OCI-LY1 (cell line): ENCODE data around the gene SPATA16.

ENCODE experiments used
- H2AFZ ChIP-seq: fragments of 200-600 bp; sonication (generic), shearing (Covaris generic); 2 replicates; pipeline ENCODE4 v1.6.0; 2014; ENCODE audit warnings: antibody characterized with exemption, mild to moderate bottlenecking, low read length
- H3F3A ChIP-seq: fragments of 200-600 bp; sonication (generic), shearing (Covaris generic); 2 replicates; pipeline ENCODE4 v1.6.0; 2014; ENCODE audit warnings: mild to moderate bottlenecking, antibody characterized with exemption, low read length, moderate library complexity; ENCODE audit not compliant: insufficient read depth
- H3K27ac ChIP-seq: fragments of 200-600 bp; sonication (generic); 2 replicates; pipeline ENCODE4 v1.5.1; 2014; ENCODE audit warnings: low read length, mixed run types, mild to moderate bottlenecking, low read depth; ENCODE audit not compliant: poor library complexity, severe bottlenecking
- H3K27me3 ChIP-seq: fragments of 200-600 bp; sonication (generic); 2 replicates; pipeline ENCODE4 v1.6.0; 2014; ENCODE audit warnings: antibody characterized with exemption, mild to moderate bottlenecking, low read length, moderate library complexity; ENCODE audit not compliant: insufficient read depth
- H3K36me3 ChIP-seq: fragments of 200-600 bp; sonication (generic); 2 replicates; pipeline ENCODE4 v1.6.1; 2014; ENCODE audit warnings: mild to moderate bottlenecking, antibody characterized with exemption, low read length, moderate library complexity, mixed read lengths; ENCODE audit not compliant: insufficient read depth
- H3K4me1 ChIP-seq: fragments of 200-600 bp; sonication (generic); 2 replicates; pipeline ENCODE4 v1.5.1; 2014; ENCODE audit warnings: mild to moderate bottlenecking, low read length, moderate library complexity; ENCODE audit not compliant: insufficient read depth, severe bottlenecking
- H3K4me2 ChIP-seq: fragments of 200-600 bp; sonication (generic), shearing (Covaris generic); 2 replicates; pipeline ENCODE4 v1.6.1; 2014; ENCODE audit warnings: low read length
- H3K4me3 ChIP-seq: fragments of 200-600 bp; sonication (generic); 2 replicates; pipeline ENCODE4 v1.5.1; 2014; ENCODE audit warnings: low read length, low read depth, mild to moderate bottlenecking, mixed read lengths; ENCODE audit not compliant: poor library complexity, severe bottlenecking
- H3K79me2 ChIP-seq: fragments of 200-600 bp; shearing (Covaris generic); 2 replicates; pipeline ENCODE4 v1.6.1; 2016; ENCODE audit warnings: mixed run types, low read length, mixed read lengths; ENCODE audit not compliant: insufficient read depth
- H3K9ac ChIP-seq: fragments of 200-600 bp; sonication (generic), shearing (Covaris generic); 2 replicates; pipeline ENCODE4 v1.6.1; 2014; ENCODE audit warnings: mild to moderate bottlenecking, low read length, mixed read lengths
- H3K9me2 ChIP-seq: fragments of 200-600 bp; sonication (generic), shearing (Covaris generic); 2 replicates; pipeline ENCODE4 v1.6.1; 2014; ENCODE audit warnings: low read depth, mild to moderate bottlenecking, low read length, mixed read lengths
- H3K9me3 ChIP-seq: fragments of 200-600 bp; shearing (Covaris generic); 2 replicates; pipeline ENCODE4 v1.6.1; 2014; ENCODE audit warnings: low read length, mixed read lengths
- H4K20me1 ChIP-seq: fragments of 200-600 bp; sonication (generic), shearing (Covaris generic); 2 replicates; pipeline ENCODE4 v1.6.0; 2016; ENCODE audit warnings: mild to moderate bottlenecking, low read length; ENCODE audit not compliant: insufficient read depth
- EZH2 ChIP-seq: fragments of 200-600 bp; sonication (generic), shearing (Covaris generic); IDR thresholded peaks from 2 replicates; pipeline ENCODE4 v1.8.0; 2017; ENCODE audit warnings: borderline replicate concordance, mixed run types, mild to moderate bottlenecking, antibody characterized with exemption, low read length, moderate library complexity, mixed read lengths
- TF ChIP-seq, protein P1 (sequence below): fragments of 200-600 bp; sonication (generic), shearing (Covaris generic); IDR thresholded peaks from 2 replicates; pipeline ENCODE4 v1.5.1; 2017; ENCODE audit warnings: mild to moderate bottlenecking, antibody characterized with exemption, low read length, moderate library complexity, mixed read lengths

Gene SPATA16

DNA sequence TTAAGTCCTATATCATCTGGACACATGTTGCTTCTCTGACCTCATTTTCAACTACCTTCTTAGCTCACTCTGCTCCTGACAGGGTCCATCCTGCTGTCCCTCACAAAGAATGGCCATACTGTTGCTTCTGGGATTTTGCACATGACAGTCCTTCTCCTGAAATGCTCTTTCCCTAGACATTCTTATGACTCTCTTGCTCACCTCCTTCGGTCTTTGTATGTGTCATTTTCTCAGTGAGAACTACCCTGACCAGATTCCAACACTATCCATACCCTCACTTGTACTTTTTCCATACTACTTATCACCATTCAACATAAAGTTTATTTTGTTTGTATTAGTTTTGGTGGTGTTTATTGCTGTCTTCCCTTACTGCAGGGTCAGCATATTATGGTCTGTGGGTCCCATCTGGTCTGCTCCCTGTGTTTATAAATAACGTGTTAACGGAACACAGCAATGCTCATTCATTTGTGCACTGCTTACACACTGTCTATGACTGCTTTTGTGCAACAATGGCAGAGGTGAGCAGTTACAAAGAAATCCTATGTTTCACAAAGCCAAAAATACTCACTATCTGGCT, 159.5 kb downstream of the SPATA16 start:
- Histone ChIP-seq H3K4me1 (no peaks in the 10 kb centered on the region), H2AFZ (no peak overlapping the region), H3K4me2 (no peak overlapping the region), H3K36me3 (no peaks in the 10 kb centered on the region), H3K9me3 (no peaks in the 10 kb centered on the region), H3K27me3 (no peaks in the 10 kb centered on the region), H3K4me3 (no peak overlapping the region), H4K20me1 (no peaks in the 10 kb centered on the region), H3K9ac (no peak overlapping the region), H3K9me2 (no peaks in the 10 kb centered on the region), H3K79me2 (no peaks in the 10 kb centered on the region), H3K27ac (no peak overlapping the region), H3F3A (no peaks in the 10 kb centered on the region)
- TF ChIP-seq, protein P1, sequence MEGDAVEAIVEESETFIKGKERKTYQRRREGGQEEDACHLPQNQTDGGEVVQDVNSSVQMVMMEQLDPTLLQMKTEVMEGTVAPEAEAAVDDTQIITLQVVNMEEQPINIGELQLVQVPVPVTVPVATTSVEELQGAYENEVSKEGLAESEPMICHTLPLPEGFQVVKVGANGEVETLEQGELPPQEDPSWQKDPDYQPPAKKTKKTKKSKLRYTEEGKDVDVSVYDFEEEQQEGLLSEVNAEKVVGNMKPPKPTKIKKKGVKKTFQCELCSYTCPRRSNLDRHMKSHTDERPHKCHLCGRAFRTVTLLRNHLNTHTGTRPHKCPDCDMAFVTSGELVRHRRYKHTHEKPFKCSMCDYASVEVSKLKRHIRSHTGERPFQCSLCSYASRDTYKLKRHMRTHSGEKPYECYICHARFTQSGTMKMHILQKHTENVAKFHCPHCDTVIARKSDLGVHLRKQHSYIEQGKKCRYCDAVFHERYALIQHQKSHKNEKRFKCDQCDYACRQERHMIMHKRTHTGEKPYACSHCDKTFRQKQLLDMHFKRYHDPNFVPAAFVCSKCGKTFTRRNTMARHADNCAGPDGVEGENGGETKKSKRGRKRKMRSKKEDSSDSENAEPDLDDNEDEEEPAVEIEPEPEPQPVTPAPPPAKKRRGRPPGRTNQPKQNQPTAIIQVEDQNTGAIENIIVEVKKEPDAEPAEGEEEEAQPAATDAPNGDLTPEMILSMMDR, result no peak
- TF ChIP-seq EZH2, result no peak

DNA sequence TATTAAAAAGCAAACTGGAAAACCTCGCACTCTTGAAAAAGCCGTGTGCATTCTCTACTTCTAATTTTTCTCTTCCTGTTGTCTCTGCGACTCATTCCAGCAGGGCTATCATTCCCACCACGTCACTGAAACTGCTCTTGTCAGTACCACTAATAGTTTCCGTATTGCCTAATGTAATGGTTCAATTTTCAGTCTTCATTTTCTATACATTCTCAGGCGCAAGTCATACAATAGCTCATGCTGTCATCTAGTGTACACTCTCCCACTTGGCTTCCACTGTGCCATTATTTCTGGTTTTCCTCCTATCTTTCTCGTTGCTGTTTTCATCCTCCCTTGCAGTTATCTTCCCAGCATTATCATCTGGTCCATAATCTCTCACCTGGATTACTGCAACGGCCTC, 160.2 kb downstream of the SPATA16 start:
- no peaks in the 10 kb centered on the region for H3K27me3 ChIP-seq
- TF ChIP-seq, protein P1, result no peak
- TF ChIP-seq EZH2, result no peak
- H2AFZ ChIP-seq, result no peak overlapping the region

DNA sequence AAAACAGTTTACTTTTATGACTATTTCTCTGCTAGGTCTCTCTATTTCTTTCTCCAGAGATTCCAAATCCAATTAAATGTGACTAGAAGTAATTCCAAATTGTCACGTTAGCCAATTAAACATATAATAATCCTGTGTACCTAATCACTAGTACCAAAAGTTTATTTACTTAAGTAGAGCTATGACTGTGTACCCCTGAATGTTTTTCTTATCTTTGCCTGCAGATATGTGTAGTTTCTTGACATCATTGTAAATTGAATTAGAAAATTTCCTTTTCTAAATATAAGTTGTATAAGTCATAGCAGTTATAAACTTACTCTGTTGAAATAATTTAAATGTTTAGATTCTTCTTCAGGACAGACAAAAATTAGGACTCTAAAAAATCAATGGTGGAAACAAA, 163.3 kb downstream of the SPATA16 start:
- H3K79me2 ChIP-seq, result no peaks in the 10 kb centered on the region

More for the DNA sequence above, 160.2 kb downstream of the SPATA16 start:
- no peaks in the 10 kb centered on the region for H3K79me2 ChIP-seq
- H3K9me2 ChIP-seq, result no peaks in the 10 kb centered on the region
- no peak overlapping the region for H3K4me3 ChIP-seq
- no peaks in the 10 kb centered on the region for H4K20me1 ChIP-seq
- no peaks in the 10 kb centered on the region for H3K4me1 ChIP-seq
- no peaks in the 10 kb centered on the region for H3K9me3 ChIP-seq
- H3K4me2 ChIP-seq, result no peak overlapping the region
- no peak overlapping the region for H3K9ac ChIP-seq
- H3K27ac ChIP-seq, result no peak overlapping the region
- no peaks in the 10 kb centered on the region for H3F3A ChIP-seq
- H3K36me3 ChIP-seq, result no peaks in the 10 kb centered on the region

More for the DNA sequence above, 163.3 kb downstream of the SPATA16 start:
- H3K9me2 ChIP-seq, result no peaks in the 10 kb centered on the region
- H3K4me3 ChIP-seq, result no peak overlapping the region
- H3K9ac ChIP-seq, result no peak overlapping the region
- no peaks in the 10 kb centered on the region for H3K9me3 ChIP-seq
- H3K36me3 ChIP-seq, result no peaks in the 10 kb centered on the region
- no peaks in the 10 kb centered on the region for H3F3A ChIP-seq
- no peaks in the 10 kb centered on the region for H3K27me3 ChIP-seq
- no peaks in the 10 kb centered on the region for H4K20me1 ChIP-seq
- no peak overlapping the region for H2AFZ ChIP-seq
- no peaks in the 10 kb centered on the region for H3K4me1 ChIP-seq
- TF ChIP-seq, protein P1, result no peak
- TF ChIP-seq EZH2, result no peak
- H3K27ac ChIP-seq, result no peak overlapping the region
- no peak overlapping the region for H3K4me2 ChIP-seq
